GM12878 (cell line): ENCODE data around the gene PPIF. TPM values are rescaled to one million over a fixed set of nuclear protein-coding genes. Genes with fewer than 3 reads are reported as not detected.

Experiments
- ATAC-seq: fragments of 200-7000 bp; cut with Tn5 transposase; 3 replicates; pipeline ENCODE4 v1.9.1; 2020; ENCODE audit warnings: mild to moderate bottlenecking, moderate library complexity
- BruUV-seq: library from RNA; stranded (reverse); fragments of 400-500 nt; replicated peaks from 2 replicates; lab custom pipeline; 2021; lab: Mats Ljungman, UMichigan
- CTCF ChIA-PET: fragments of 300-600 bp; sonication (Branson Sonifier 250); formaldehyde crosslinking; extraction: SDS; loops from one replicate; lab custom pipeline; 2021; ENCODE audit warnings: inconsistent platforms; lab: Yijun Ruan, JAX
- POLR2A ChIA-PET: fragments of 350-600 bp; formaldehyde crosslinking; extraction: SDS; loops from one replicate; lab custom pipeline; 2021; ENCODE audit warnings: inconsistent platforms; lab: Charles Lee
- RAD21 ChIA-PET: fragments of 300-600 bp; sonication (Branson Sonifier 250); formaldehyde crosslinking; loops from one replicate; lab custom pipeline; 2023; ENCODE audit warnings: antibody characterized with exemption; ENCODE audit not compliant: unreplicated experiment; lab: Charles Lee
- SMC1A ChIA-PET: fragments of 300-600 bp; sonication (Branson Sonifier 250); formaldehyde crosslinking; loops from one replicate; lab custom pipeline; 2023; ENCODE audit not compliant: unreplicated experiment, uncharacterized antibody; lab: Charles Lee
- DNase-seq: peaks from one replicate; pipeline ENCODE4 v3.0.0-alpha.2; 2011; ENCODE audit warnings: low read depth, low spot score
- FAIRE-seq: peaks from 3 replicates; lab custom pipeline; 2011; peaks lifted over from hg19 to GRCh38; lab: Jason Lieb, UNC
- H2AFZ ChIP-seq: 2 replicates; pipeline ENCODE4 v1.6.0; 2011; ENCODE audit warnings: low read depth, low read length, control low read depth; ENCODE audit not compliant: control insufficient read depth
- H3K27ac ChIP-seq: 2 replicates; pipeline ENCODE4 v1.5.1; 2011; ENCODE audit warnings: control low read depth; ENCODE audit not compliant: control insufficient read depth, insufficient read depth
- H3K27me3 ChIP-seq, 2 experiments: replicated peaks in 1 of 2; 2 replicates each; pipeline versions ENCODE4 v1.6.0 to v1.6.1; 2011; ENCODE audit warnings: low read length in 1 of 2; ENCODE audit not compliant: control insufficient read depth in 2 of 2, insufficient read depth in 2 of 2
- H3K36me3 ChIP-seq, 2 experiments: 2 replicates each; pipeline ENCODE4 v1.5.1; 2011; ENCODE audit warnings: low read length in 1 of 2; ENCODE audit not compliant: control insufficient read depth in 2 of 2, insufficient read depth in 2 of 2
- H3K4me1 ChIP-seq: 2 replicates; pipeline ENCODE4 v1.6.1; 2011; ENCODE audit warnings: mild to moderate bottlenecking, low read length, moderate library complexity, mixed read lengths; ENCODE audit not compliant: control insufficient read depth, insufficient read depth
- H3K4me2 ChIP-seq: 2 replicates; pipeline ENCODE4 v1.6.0; 2011; ENCODE audit warnings: control low read depth; ENCODE audit not compliant: control insufficient read depth, insufficient read depth
- H3K4me3 ChIP-seq: fragments of 200-600 bp; sonication (generic); 2 replicates; pipeline ENCODE4 v1.5.1; 2016
- H3K79me2 ChIP-seq: 2 replicates; pipeline ENCODE4 v1.6.0; 2011; ENCODE audit warnings: low read length; ENCODE audit not compliant: control insufficient read depth, insufficient read depth
- H3K9ac ChIP-seq: 2 replicates; pipeline ENCODE4 v1.8.0; 2011; ENCODE audit warnings: low read length, control low read depth, mixed read lengths; ENCODE audit not compliant: control insufficient read depth, insufficient read depth
- H3K9me3 ChIP-seq: replicated peaks from 3 replicates; pipeline ENCODE4 v1.5.1; 2011; ENCODE audit warnings: mild to moderate bottlenecking, low read length; ENCODE audit not compliant: control insufficient read depth, insufficient read depth
- H4K20me1 ChIP-seq: 2 replicates; pipeline ENCODE4 v1.6.0; 2011; ENCODE audit not compliant: control insufficient read depth, insufficient read depth
- ATF7 ChIP-seq: fragments of 450-650 bp; IDR thresholded peaks from 2 replicates; pipeline ENCODE4 v1.6.1; 2016; ENCODE audit warnings: low read depth, mild to moderate bottlenecking
- ETV6 ChIP-seq, 2 experiments: fragments of 450-650 bp in 1 of 2; IDR thresholded peaks in 1 of 2; conservative IDR thresholded peaks in 1 of 2; 2 replicates each; pipeline ENCODE4 v1.6.1; 2014; ENCODE audit warnings: antibody characterized with exemption in 1 of 2, borderline replicate concordance in 1 of 2, low read depth in 1 of 2, mild to moderate bottlenecking in 1 of 2, moderate library complexity in 1 of 2
- IRF5 ChIP-seq: fragments of 450-650 bp; IDR thresholded peaks from 2 replicates; pipeline ENCODE4 v1.6.1; 2017; ENCODE audit warnings: borderline replicate concordance
- MXI1 ChIP-seq: fragments of 150-350 bp; IDR thresholded peaks from 2 replicates; pipeline ENCODE4 v1.6.1; 2011; ENCODE audit warnings: low read depth, mild to moderate bottlenecking, inconsistent platforms, low read length, improper control_type of control experiment
- MYC ChIP-seq: IDR thresholded peaks from 2 replicates; pipeline ENCODE4 v1.6.1; 2011; ENCODE audit warnings: mild to moderate bottlenecking, low read length, moderate library complexity, inconsistent platforms; ENCODE audit not compliant: insufficient read depth, insufficient replicate concordance, insufficient read length, severe bottlenecking
- RFX5 ChIP-seq: IDR thresholded peaks from 2 replicates; pipeline ENCODE4 v1.6.1; 2011; ENCODE audit warnings: low read depth, low read length, improper control_type of control experiment
- SIN3A ChIP-seq: IDR thresholded peaks from 2 replicates; pipeline ENCODE4 v1.6.1; 2012; ENCODE audit warnings: low read depth, low read length, improper control_type of control experiment
- SMAD1 ChIP-seq: fragments of 450-650 bp; IDR thresholded peaks from 2 replicates; pipeline ENCODE4 v1.6.1; 2018; ENCODE audit warnings: mild to moderate bottlenecking, low read depth; ENCODE audit not compliant: partially characterized antibody
- SMC3 ChIP-seq: IDR thresholded peaks from 2 replicates; pipeline ENCODE4 v1.6.1; 2011; ENCODE audit warnings: low read length, improper control_type of control experiment, borderline replicate concordance
- SP1 ChIP-seq: IDR thresholded peaks from one replicate; pipeline ENCODE4 v1.6.1; 2011; ENCODE audit warnings: low read depth, low read length
- SUZ12 ChIP-seq: fragments of 200-600 bp; sonication (generic); IDR thresholded peaks from one replicate; pipeline ENCODE4 v1.6.1; 2018; ENCODE audit warnings: antibody characterized with exemption, mild to moderate bottlenecking; ENCODE audit not compliant: unreplicated experiment
- ZSCAN29 ChIP-seq: fragments of 450-650 bp; IDR thresholded peaks from 2 replicates; pipeline ENCODE4 v1.6.1; 2017; ENCODE audit warnings: mild to moderate bottlenecking, moderate library complexity
- WGBS: methylation state at CpG from one replicate; pipeline ENCODE4 v1.1.6; 2016; ENCODE audit warnings: low lambda C conversion rate; ENCODE audit not compliant: insufficient replicate concordance, insufficient coverage; ENCODE audit errors: missing lambda C conversion rate; 5-methylcytosine and 5-hydroxymethylcytosine counted together
- in situ Hi-C: fragments of 300-500 bp; cut with MboI; formaldehyde crosslinking; loops from 9 replicates; pipeline ENCODE4 v1.14.3; 2018; ENCODE audit warnings: mixed read lengths
- intact Hi-C: fragments of 100-400 bp; cut with micrococcal nuclease; formaldehyde crosslinking; loops from one replicate; pipeline ENCODE4 v1.14.2; 2022; ENCODE audit not compliant: unreplicated experiment
- polyA plus RNA-seq, 11 experiments: library from polyadenylated mRNA; depleted of rRNA in 4 of 11; unstranded in 6 of 11; stranded (reverse) in 5 of 11; fragments of >200 nt; fragmentation: Nextera tagmentation in 4 of 11; fragmentation: Illumina TruSeq in 1 of 11; extraction: Ambion mirVana in 4 of 11; extraction: Trizol in 1 of 11; gene quantifications; 1 replicate in 1 of 11; 2 replicates in 10 of 11; pipeline versions ENCODE4 v1.2.1 to v1.2.3, GENCODE V29; 2011 to 2016; ENCODE audit warnings: inconsistent platforms in 2 of 11, missing spikeins in 2 of 11, low read depth in 1 of 11
- total RNA-seq, 4 experiments: library from RNA; depleted of rRNA in 3 of 4; stranded (reverse); fragments of >200 nt in 3 of 4; fragmentation: Illumina TruSeq in 1 of 4; extraction: Trizol in 1 of 4; gene quantifications; 2 replicates each; pipeline versions ENCODE4 v1.2.1 to v1.2.3, GENCODE V29; 2013 to 2021
- TF ChIP-seq, protein P1 (sequence below): IDR thresholded peaks from 2 replicates; pipeline ENCODE4 v1.6.1; 2012; ENCODE audit warnings: improper control_type of control experiment, low read depth, low read length; ENCODE audit not compliant: insufficient replicate concordance
- TF ChIP-seq, protein P2 (sequence below): fragments of 450-650 bp; IDR thresholded peaks from 2 replicates; pipeline ENCODE4 v1.6.1; 2017; ENCODE audit warnings: antibody characterized with exemption, mild to moderate bottlenecking, moderate library complexity

Gene PPIF
- total and polyA plus RNA-seq, 10 of the 15 experiments (the other 5 are each of a cell fraction or from before 2014, with no cell fraction given) = 28.8 to 180 (median 128) TPM

GRCh38 chr10:79376078-79376628 is 28.9 kb downstream of the PPIF start:
- no peak overlapping the region for H3K27ac ChIP-seq
- no peak overlapping the region for H3K9ac ChIP-seq
- ChIA-PET POLR2A (interaction anchor here (0.5 kb wide), 1 partner anchor 74 kb away, joined by 3 read pairs; no protein-coding TSS in a partner anchor), CTCF (interaction anchor here (0.9 to 5.1 kb wide), 4 partner anchors 8 to 114 kb away, joined by 3 to 100 read pairs (median 6); no protein-coding TSS in a partner anchor), SMC1A (interaction anchor here (1.0 kb wide), 1 partner anchor 111 kb away, joined by 3 read pairs; no protein-coding TSS in a partner anchor), RAD21 (no interaction called here)
- no peak overlapping the region for H3K4me2 ChIP-seq
- no TSS peak for BruUV-seq
- H3K36me3 ChIP-seq = no peaks in the 10 kb centered on the region
- no peak for DNase-seq
- FAIRE-seq = no peak
- intact Hi-C loops (no loop called here), in situ Hi-C loops (loop anchor here (5.0 kb wide), 1 partner anchor 91 kb away; no protein-coding TSS in a partner anchor)
- no peak overlapping the region for H3K4me3 ChIP-seq
- no peaks in the 10 kb centered on the region; the same call in 1 of the 3 replicates for H3K9me3 ChIP-seq
- no peaks in the 10 kb centered on the region for H4K20me1 ChIP-seq
- 48% methylated on average over 11 of the region's 11 CpGs for WGBS
- no peaks in the 10 kb centered on the region for H3K79me2 ChIP-seq
- no peaks in the 10 kb centered on the region; a peak in 1 of 4 replicates for H3K27me3 ChIP-seq
- no peak for ATAC-seq
- no peak overlapping the region for H2AFZ ChIP-seq
- H3K4me1 ChIP-seq = no peaks in the 10 kb centered on the region
- TF ChIP-seq MXI1 (no peak), ATF7 (no peak), SMC3 (no peak), MYC (no peak), RFX5 (no peak), ETV6 (conservative IDR thresholded peaks at IDR 0.05 in 1 of 2, IDR thresholded peaks at IDR 0.05 in 1 of 2; ENCODE audit: borderline replicate concordance in 1 of 2, low read depth in 1 of 2) (no peak), IRF5 (no peak), ZSCAN29 (no peak), SP1 (no peak), SMAD1 (no peak), SUZ12 (no peak), SIN3A (no peak)
- TF ChIP-seq, protein P1, sequence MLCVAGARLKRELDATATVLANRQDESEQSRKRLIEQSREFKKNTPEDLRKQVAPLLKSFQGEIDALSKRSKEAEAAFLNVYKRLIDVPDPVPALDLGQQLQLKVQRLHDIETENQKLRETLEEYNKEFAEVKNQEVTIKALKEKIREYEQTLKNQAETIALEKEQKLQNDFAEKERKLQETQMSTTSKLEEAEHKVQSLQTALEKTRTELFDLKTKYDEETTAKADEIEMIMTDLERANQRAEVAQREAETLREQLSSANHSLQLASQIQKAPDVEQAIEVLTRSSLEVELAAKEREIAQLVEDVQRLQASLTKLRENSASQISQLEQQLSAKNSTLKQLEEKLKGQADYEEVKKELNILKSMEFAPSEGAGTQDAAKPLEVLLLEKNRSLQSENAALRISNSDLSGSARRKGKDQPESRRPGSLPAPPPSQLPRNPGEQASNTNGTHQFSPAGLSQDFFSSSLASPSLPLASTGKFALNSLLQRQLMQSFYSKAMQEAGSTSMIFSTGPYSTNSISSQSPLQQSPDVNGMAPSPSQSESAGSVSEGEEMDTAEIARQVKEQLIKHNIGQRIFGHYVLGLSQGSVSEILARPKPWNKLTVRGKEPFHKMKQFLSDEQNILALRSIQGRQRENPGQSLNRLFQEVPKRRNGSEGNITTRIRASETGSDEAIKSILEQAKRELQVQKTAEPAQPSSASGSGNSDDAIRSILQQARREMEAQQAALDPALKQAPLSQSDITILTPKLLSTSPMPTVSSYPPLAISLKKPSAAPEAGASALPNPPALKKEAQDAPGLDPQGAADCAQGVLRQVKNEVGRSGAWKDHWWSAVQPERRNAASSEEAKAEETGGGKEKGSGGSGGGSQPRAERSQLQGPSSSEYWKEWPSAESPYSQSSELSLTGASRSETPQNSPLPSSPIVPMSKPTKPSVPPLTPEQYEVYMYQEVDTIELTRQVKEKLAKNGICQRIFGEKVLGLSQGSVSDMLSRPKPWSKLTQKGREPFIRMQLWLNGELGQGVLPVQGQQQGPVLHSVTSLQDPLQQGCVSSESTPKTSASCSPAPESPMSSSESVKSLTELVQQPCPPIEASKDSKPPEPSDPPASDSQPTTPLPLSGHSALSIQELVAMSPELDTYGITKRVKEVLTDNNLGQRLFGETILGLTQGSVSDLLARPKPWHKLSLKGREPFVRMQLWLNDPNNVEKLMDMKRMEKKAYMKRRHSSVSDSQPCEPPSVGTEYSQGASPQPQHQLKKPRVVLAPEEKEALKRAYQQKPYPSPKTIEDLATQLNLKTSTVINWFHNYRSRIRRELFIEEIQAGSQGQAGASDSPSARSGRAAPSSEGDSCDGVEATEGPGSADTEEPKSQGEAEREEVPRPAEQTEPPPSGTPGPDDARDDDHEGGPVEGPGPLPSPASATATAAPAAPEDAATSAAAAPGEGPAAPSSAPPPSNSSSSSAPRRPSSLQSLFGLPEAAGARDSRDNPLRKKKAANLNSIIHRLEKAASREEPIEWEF = no peak
- TF ChIP-seq, protein P2, sequence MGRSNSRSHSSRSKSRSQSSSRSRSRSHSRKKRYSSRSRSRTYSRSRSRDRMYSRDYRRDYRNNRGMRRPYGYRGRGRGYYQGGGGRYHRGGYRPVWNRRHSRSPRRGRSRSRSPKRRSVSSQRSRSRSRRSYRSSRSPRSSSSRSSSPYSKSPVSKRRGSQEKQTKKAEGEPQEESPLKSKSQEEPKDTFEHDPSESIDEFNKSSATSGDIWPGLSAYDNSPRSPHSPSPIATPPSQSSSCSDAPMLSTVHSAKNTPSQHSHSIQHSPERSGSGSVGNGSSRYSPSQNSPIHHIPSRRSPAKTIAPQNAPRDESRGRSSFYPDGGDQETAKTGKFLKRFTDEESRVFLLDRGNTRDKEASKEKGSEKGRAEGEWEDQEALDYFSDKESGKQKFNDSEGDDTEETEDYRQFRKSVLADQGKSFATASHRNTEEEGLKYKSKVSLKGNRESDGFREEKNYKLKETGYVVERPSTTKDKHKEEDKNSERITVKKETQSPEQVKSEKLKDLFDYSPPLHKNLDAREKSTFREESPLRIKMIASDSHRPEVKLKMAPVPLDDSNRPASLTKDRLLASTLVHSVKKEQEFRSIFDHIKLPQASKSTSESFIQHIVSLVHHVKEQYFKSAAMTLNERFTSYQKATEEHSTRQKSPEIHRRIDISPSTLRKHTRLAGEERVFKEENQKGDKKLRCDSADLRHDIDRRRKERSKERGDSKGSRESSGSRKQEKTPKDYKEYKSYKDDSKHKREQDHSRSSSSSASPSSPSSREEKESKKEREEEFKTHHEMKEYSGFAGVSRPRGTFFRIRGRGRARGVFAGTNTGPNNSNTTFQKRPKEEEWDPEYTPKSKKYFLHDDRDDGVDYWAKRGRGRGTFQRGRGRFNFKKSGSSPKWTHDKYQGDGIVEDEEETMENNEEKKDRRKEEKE = no peak
